NCI-H510A (cell line): ENCODE measurements around the gene CENPX.

Experiments used
- DNase-seq: peaks from one replicate; lab custom pipeline; 2025; lab: John Stamatoyannopoulos, UW

The CENPX gene

DNA sequence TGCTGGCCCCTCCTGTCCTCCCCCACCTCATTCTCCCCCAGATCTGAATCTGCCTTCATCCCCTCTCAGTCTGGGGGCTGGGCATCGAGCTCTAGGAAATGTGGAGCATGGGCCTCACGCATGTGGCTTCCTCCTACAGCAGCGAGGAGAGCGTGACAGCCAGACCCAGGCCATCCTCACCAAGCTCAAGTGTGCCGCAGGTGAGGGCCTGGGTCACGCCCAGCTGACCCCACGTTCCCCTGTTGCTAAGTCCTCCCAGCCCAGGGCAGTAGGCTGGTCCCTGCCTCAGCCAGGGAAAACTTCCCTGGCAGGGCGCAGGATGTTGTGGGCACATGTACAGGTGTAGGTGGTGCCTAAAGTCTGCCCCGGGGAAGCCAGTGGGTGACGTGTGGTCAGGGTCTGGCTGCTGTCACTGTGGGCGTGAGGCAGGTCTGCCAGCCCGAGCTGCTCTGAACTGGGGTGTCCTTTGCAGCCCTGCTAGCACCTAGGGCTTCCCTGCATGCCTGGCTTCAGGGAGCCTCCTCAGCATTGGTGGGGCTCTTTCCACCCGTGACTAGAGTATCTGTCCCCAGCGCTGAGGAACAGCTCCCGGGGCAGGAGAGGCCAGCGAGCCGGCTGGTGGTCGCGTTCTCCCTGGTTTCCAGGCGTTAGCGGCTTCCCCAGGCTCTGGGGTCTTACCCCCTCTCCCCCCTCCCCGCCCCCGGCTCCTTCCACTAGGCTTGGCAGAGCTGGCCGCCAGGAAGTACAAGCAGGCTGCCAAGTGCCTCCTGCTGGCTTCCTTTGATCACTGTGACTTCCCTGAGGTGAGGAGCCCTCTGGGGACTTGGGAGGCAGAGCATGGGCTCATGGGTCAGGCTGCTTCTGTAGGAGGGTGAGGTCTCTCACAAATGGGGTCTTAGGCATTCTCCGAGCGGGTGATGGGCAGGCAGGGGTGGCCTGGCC, 32.6 kb upstream of the CENPX start:
- no peak for DNase-seq

DNA sequence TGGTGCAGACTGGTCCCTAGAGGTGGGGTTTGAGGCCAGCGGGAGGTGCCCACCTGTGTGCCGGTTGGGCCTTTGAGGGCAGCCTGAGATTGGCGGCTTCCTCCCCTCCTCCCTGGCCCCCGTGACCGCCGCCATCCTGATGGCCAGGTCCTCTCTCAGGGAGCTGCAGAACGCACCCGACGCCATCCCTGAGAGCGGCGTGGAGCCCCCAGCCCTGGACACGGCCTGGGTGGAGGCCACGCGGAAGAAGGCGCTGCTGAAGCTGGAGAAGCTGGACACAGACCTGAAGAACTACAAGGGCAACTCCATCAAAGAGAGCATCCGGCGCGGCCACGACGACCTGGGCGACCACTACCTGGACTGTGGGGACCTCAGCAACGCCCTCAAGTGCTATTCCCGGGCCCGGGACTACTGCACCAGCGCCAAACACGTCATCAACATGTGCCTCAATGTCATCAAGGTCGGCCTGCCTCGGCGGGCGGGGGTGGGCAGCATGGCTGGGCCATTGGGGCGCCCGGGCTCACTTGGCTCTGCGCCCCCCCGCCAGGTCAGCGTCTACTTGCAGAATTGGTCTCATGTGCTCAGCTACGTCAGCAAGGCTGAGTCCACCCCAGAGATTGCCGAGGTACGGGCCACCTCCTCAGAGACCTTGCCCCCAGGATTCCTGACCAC, 31.8 kb upstream of the CENPX start:
- no peak for DNase-seq

DNA sequence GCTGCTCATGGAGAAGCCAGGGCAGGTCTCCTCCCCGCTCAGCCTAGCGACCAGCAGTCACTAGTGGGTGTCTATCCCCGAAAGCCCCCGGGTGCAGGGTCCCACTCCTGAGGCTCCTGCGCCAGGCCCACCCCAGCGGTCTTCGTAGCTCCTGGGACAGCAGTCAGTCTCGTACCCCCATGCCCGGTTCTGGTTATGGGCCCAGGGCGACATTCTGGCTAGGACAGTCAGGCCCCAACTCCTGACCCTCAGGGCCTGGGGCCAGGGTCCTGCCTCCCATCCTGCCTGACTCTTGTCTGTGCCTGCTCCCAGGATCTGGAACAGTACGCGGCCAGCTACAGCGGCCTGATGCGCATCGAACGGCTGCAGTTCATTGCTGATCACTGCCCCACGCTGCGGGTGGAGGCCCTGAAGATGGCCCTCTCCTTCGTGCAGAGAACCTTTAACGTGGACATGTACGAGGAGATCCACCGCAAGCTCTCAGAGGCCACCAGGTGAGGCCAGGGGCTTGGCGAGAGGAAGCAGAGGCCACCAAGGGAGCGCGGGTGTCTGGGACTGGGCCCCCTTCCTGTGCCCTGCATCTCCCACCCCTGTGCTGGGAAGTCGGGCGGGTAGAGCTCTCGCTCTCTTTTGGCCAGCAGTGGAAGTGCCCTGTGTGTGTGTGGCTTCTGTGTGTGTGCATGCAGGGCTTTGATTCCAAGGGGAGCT, 31.0 kb upstream of the CENPX start:
- DNase-seq = no peak

DNA sequence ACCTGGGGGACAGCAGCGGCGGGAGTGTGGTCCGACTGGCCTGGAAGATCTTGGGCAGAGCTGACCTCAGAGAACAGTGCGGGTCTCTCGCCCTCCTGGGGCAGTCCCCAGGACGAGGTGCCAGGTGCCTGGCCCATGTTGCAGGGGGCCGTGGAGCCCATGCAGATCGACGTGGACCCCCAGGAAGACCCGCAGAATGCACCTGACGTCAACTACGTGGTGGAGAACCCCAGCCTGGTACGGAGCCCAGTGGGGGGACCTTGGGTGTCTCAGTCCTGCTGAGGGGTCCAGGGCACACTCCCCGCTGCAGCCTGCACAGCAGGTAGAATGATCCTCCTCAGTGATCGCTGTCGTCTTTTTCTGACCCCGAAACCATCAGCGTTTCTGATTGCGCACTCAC, 30.5 kb upstream of the CENPX start:
- no peak for DNase-seq

GRCh38 chr17:82052638-82053059, 30.0 kb upstream of the CENPX start:
- no peak for DNase-seq

DNA sequence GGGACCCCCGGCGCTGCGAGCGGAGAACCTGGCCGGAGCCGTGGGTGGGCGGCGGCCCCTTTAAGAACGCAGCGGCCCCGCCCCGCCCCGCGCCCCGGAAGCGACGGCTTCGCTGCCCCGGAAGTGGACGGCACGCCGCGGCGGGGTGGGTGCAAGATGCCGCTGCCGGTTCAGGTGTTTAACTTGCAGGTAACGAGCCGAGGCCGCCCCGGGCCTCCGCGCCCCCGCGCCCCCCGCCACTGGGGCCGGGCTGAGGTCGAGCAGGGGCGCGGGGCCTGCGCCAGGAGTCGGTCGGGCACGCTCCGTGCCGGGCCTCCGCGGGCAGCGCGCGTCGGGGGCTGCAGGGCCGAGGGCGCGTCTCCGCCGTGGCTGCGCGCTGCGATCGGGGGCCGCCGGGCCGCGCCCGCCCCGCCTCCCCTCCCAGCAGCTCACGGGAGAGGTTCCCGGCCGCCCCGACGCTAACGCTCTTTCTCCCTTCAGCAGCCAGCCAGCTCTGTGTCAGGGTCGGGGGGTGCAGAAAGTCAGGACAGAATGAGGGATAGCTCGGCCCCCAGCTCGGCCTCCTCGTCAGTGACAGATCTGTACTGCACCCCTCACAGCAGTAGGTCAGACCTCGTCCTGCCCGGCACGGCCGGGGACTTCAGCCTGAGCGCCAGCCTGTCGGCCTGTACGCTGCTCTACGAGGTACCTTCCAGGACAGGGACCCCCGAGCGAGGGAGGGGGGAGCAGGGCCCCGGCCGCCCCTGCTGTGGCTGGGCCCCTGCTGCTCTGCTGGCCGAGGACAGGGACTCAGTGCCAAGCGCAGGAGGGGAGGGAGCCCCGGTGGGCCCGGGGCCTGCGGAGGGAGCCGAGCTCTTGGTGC, 29.3 kb upstream of the CENPX start, which contains the start of the genes GPS1 and RFNG:
GPS1 (plus strand) TSS at position 123 of the 862 bp plus-strand sequence; CDS start at position 157, 34 bp downstream.
RFNG (minus strand) TSS at position 36 of the 862 bp plus-strand sequence. CDS start 45 bp downstream, outside the sequence.
- peak; percentile 68 for DNase-seq

DNA sequence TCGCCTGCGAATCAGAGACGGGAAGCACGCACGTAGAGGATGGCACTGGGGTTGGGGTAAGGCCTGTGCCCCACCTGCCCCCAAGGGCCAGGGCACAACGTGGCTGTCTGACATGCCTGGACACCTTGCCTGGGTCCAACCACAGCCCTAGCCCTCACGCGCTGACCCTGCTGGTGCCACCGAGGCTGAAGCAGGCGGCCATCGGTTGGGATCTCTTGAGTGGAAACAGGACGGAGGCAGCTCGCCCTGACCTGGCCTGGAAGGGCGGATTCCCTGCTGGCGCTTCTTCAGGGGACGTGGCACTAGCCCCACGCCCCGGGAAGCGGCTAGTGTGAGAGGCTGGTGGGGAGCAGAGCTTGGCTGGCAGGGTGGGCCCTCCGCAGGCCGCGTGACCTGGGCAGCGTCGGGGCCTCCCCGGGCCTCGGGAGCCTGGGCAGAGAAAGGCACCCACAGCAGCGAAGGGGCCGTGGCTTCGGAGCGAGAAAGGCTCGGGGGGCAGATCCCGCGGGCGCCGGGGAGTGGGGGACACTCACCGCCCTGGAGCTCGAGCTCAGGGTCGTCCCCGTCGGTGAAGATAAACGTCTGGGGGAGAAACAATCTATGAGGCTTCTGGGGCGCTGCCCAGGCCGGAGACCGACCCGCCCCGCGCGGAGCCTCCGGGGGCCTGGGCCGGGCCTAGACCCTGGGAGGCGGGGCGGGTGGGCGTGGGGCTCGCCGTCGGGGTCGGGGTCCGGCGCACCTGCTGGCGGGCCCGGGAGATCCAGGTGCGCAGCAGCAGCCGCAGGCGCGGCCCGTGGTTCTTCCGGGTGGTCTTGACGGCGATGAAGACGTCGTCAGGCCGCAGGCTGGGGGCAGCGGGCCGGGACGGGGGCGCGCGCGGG, 28.3 kb upstream of the CENPX start:
- DNase-seq = no peak

DNA sequence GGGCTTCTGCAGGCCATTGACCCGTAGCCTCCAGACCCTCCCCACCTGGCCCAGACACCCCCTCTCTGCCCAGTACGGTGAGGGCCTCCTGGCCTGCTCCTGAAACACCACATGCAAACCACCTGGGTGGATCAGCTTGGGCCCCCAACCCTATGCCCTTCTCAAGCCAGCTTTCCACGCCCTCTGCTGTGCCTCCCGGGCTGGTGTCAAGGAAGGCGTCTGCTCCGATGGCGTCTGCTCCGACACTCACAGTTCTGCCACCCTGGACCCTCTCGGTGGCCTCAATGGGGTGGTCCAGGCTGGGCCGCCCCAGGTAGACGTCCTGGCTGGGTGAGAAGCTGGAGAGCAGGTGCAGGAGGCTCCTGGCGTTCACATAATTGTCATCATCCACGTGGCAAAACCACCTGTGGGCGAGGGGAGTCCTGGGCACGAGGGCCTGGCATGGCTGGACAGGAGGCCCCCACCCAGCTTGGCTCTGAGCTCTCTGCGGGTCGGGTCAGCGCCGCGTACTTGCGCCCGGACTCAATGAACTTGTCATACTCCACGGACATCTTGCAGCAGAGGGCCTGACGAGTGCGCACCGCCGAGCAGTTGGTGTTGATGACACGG, 27.6 kb upstream of the CENPX start:
- no peak for DNase-seq

- DNase-seq = no peak
Measured at GRCh38 chr17:82049521-82049971, 26.9 kb upstream of the CENPX start.

DNA sequence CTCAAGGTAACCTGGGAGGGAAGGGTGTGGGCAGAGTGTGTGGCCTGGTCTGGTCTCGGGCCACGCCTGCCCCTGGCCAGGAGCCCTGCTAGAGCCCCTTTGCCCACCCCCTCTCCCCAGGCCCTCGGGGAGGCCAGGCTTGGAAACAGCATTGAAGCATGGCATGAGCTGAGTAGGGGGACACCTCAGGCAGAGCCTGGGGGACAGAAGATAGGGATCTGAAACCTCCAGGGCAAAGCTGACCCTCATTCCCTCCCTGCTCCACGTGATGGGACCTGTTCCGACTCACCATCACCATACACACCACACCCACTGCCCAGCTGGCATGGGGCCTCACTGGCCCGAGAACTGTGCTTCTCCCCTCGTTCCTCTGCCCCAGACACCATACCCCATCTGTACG, 26.4 kb upstream of the CENPX start:
- DNase-seq = no peak

DNA sequence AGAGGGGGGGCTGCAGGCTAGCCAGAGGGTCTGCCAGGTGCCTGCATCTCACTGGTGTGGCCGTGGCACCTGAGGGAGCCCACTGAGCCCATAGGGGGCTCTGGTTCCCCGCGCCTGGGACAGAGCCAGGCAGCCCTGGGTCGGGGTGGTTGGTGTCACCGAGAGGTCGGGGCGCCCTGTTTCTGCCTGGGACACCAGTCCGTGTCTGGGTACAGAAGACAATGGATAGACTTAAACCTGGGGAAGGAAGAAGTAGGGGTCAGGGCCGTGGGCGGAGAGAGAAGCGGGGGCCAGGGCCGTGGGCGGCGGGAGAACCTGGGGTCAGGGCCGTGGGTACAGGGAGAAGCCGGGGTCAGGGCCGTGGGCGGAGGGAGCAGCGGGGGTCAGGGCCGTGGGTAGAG, 25.9 kb upstream of the CENPX start:
- DNase-seq = no peak

GRCh38 chr17:82047914-82048570, 25.4 kb upstream of the CENPX start:
- no peak for DNase-seq

- no peak for DNase-seq
Measured at GRCh38 chr17:82047379-82047778, 24.7 kb upstream of the CENPX start.

DNA sequence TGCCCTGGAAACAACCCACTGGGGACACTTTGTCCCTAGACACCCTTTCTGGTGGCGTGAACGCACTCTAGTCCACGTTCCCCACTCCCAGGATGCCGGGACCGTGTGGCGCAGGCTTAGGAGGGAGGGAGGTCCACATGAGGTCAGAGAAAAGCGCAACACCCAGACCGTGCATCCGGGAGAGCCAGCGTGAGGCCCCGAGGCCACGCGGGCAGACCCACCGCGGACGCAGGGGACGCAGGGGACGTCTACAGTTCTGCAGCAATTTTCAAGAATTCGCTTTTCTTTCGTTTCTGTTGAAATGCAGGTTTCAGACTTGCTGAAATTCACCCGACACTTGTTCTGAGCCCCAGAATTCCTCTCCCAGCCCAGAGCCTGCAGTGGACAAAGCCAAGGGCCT, 24.2 kb upstream of the CENPX start:
- DNase-seq = no peak

GRCh38 chr17:82045936-82046484, 23.3 kb upstream of the CENPX start:
- no peak for DNase-seq

DNA sequence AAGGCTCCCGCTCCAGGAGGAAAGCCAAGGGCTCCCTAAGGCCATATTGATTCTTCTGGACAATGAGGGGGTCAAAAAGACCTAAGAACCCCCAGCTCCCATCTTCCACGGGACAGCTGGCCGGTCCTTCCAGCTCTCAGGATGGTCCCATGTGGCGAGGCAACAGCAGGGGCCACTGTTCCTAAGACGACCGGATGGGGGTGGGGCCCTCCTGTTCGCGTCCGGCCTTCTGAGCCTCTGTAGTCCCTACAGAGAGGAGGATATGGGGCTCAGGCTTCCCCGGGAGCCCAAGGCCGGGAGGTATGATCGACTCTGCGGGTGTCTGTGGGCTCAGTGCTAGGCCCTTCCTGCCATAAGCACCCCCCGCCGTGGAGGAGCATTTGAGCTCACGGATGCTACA, 20.8 kb upstream of the CENPX start:
- DNase-seq = no peak

- DNase-seq = no peak
Measured at GRCh38 chr17:82042649-82043048, 20.0 kb upstream of the CENPX start.

DNA sequence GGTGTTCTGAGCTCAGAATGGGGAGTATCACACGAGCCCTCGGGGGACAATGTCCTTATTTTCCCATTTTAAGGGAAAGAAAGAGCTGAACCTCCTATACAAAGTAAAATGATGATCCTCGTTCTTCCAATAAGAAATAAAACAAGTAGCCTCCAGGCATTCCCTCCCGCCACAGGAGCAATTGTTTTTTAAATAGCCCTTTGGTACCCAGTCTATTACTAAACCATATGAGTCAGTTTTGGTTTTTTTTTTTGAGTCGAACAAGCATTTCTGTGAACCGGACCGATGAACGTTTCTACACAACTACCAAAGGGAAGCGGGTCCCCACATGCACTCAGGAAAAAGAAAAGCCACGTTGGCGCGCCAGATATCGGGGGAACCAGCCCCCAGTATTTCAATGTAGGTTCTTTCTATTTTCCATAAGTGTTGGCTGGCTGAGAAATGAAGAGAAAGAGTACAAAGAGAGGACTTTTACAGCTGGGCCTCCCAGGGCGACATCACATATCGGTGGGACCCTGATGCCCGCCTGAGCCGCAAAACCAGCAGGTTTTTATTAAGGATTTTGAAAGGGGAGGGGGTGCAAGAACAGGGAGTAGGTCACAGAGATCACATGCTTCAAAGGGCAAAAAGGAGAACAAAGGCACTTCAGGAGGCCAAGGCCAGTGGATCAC, 18.6 kb upstream of the CENPX start:
- DNase-seq = no peak
